ENCODE measurements around the gene FZR1.

FZR1 gene

DNA sequence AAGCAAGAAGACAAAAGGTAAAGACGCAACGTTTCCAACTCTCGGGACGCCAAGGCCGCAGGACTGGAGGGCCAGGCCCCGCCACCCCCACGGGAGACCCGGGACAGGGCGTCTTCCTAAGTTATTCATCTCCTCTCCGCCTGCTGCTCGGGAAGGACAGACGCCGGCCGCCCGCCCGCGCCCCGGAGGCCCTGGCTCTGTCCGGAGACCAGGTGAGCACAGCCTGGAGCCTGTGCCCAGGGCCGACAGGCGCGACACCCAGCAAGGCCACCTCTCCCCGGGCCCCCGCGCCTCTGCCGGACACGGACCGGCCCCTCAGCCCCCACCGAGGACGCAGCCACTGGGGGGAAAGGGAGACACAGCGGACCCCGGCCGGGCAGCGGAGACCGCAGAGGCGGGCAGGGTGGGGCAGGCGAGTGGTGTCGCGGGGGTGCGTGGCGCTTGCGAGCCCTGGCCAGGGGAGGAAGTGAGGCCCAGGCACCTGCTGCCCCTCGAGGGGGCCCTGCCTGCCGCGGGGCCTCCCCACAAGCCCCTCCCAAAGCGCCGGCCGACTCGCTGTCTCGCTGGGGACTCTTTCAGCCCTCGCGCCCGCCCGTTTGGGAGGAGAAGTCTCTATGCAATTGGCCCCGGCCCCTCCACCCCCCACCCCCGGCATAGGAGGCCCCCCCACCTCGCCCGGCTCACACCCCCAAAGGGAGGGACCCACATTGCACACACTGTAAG, 43.0 kb upstream of the FZR1 start:
- no peak for DNase-seq (ENCODE audit: low read depth)
- TF ChIP-seq, protein P1, sequence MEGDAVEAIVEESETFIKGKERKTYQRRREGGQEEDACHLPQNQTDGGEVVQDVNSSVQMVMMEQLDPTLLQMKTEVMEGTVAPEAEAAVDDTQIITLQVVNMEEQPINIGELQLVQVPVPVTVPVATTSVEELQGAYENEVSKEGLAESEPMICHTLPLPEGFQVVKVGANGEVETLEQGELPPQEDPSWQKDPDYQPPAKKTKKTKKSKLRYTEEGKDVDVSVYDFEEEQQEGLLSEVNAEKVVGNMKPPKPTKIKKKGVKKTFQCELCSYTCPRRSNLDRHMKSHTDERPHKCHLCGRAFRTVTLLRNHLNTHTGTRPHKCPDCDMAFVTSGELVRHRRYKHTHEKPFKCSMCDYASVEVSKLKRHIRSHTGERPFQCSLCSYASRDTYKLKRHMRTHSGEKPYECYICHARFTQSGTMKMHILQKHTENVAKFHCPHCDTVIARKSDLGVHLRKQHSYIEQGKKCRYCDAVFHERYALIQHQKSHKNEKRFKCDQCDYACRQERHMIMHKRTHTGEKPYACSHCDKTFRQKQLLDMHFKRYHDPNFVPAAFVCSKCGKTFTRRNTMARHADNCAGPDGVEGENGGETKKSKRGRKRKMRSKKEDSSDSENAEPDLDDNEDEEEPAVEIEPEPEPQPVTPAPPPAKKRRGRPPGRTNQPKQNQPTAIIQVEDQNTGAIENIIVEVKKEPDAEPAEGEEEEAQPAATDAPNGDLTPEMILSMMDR (conservative IDR thresholded peaks at IDR 0.05; ENCODE audit: low read length), result no peak
- no peak overlapping the region for H3K4me3 ChIP-seq (ENCODE audit: low read length)

- no peak overlapping the region for H3K4me3 ChIP-seq (ENCODE audit: low read length)
- TF ChIP-seq, protein P1 (conservative IDR thresholded peaks at IDR 0.05; ENCODE audit: low read length), result no peak
These were observed 42.2 kb upstream of the FZR1 start for GRCh38 chr19:3463714-3464586.

DNA sequence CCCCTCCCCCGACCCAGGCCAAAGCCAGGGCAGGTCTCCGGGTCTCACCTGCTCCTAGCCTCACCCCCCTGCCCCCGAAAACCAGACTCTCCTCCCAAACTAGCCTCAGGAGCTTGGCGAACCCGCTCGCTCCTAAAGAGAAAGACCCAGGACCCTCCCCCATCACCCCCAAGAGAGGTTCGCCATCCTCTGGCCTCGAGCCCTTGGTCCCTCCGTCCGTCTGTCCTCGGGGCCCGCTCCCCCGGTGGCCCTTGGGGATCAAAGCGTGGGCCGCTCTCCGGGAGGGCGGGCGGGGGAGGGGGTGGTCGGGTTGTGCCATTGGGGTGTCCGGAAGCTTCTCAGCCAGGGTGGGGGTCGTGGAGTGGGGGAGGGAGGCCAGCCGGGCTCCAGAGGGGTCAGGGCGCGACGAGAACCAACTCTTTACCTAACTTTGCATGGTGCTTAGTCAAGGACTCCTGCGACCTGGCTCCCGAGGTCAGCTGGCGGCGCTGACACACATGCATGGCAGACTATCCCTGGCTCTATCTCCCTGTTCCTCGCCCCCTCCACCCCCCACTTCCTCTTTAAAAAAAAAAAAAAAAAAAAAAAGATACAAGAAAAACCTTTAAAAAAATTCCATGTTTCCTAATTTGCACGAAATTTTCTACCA, 41.4 kb upstream of the FZR1 start:
- TF ChIP-seq, protein P1 (conservative IDR thresholded peaks at IDR 0.05; ENCODE audit: low read length), result no peak
- no peak overlapping the region for H3K4me3 ChIP-seq (ENCODE audit: low read length)
- no peak for DNase-seq (ENCODE audit: low read depth)

More at GRCh38 chr19:3463714-3464586, 42.2 kb upstream of the FZR1 start:
- no peak for DNase-seq (ENCODE audit: low read depth)

DNA sequence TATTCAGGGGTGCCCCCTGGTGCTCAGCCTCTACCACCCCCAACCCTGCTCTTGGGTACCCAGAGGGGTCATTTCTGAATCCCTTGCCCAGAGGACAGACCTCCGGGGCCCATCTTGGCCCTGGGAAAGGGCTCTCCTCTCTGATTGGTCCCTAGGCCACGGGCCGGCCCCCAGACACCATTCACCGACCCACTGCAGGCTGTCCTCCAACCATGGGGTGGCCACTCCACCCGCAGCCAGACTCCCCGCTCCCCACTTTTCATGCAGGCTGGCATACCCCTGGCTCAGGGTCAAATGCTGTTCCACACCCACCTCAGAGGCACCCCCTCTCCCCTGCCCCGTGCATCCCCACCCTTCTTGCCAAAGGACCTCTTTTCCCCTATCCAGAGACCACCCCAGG, 40.6 kb upstream of the FZR1 start:
- H3K4me3 ChIP-seq (ENCODE audit: low read length), result no peak overlapping the region
- no peak for DNase-seq (ENCODE audit: low read depth)
- TF ChIP-seq, protein P1 (conservative IDR thresholded peaks at IDR 0.05; ENCODE audit: low read length), result no peak

DNA sequence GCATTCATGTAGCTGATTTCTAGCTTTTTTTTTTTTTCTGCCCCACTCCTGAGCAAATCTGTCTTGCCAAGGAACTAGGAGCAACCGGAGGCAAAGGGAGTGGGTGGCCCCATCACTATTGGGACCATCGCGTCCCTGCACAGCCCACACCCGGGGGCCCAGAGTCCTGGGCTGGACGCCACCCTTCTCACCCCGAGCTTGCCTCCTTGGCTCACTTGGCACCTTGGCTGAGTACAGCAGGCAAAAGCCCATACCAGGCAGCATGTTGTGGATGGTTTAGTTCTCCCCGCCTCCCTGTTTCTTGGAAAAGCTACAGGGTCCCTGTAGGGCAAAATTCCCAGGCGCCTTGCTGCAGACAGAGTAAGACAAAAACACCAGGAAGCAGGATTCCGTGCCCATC, 39.5 kb upstream of the FZR1 start:
- DNase-seq (ENCODE audit: low read depth), result no peak
- no peak overlapping the region for H3K4me3 ChIP-seq (ENCODE audit: low read length)
- TF ChIP-seq, protein P1 (conservative IDR thresholded peaks at IDR 0.05; ENCODE audit: low read length), result no peak

GRCh38 chr19:3467437-3468198, 38.5 kb upstream of the FZR1 start:
- TF ChIP-seq, protein P1 (conservative IDR thresholded peaks at IDR 0.05; ENCODE audit: low read length), result no peak
- H3K4me3 ChIP-seq (ENCODE audit: low read length), result no peak overlapping the region
- DNase-seq (ENCODE audit: low read depth), result no peak
